ENCODE data around the gene PIGQ. TPM values are rescaled to one million over a fixed set of nuclear protein-coding genes. Genes with fewer than 3 reads are reported as not detected.
A peak's percentile ranks its signal among the peaks of the same experiment; 100 is the strongest.

Gene PIGQ
- total and polyA plus RNA-seq, 2 of the 13 experiments (the other 11 are each of a cell fraction or from before 2014, with no cell fraction given): 7.7 to 19.7 TPM

DNA sequence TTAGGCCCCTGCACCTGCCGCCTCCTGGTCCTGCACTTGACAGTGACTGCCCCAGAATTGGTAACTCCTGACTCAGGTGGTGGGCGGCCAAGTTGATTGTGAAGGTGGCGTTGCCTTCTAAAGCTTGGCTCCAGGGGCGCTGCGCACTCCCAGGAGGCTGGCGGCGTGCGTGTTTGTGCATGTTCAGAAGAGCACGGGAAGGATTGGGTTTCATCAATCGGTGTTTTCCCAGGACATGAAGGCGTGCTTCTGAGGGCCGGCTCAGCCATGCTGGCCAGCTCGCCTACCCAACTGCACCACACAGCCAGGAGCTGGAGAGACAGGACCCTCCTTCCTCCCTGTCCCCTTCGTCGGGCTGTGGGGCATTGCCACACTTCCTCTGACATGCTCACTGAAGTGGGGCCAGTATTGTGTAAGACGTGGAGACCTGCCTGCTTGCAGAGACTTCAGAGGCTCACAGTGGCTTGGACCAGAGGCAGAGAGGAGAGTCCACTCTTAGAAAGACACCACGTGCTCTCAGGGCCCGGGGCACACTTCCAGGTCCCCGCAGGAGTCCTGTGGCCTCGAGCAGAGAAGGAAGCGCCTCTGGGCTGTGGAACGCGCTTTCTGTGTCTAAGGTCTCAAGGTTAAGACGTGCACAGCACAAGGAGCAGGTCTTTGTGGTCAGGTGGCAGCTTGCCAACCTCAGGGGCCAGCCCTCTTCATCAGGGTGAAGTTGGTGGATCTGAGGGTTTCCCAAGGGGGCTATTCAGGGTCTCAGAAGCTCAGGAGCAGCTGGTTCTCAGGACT, 22.9 kb downstream of the PIGQ start (continued):
- TF ChIP-seq CBX5 (CRISPR knock-in tag; IDR thresholded peaks at IDR 0.05; ENCODE audit: borderline replicate concordance) (peak; percentile 25; the same call in 1 of the 2 replicates), MXD4 (CRISPR knock-in tag; IDR thresholded peaks at IDR 0.05) (peak; percentile 46; the same call in 1 of the 2 replicates), RNF2 (conservative IDR thresholded peaks at IDR 0.05; ENCODE audit: low read depth) (0 out of 2 replicates have a peak, but pooled peaks have one; percentile 25), PRDM15 (CRISPR knock-in tag; IDR thresholded peaks at IDR 0.05) (no peak), FOSL2 (CRISPR knock-in tag; IDR thresholded peaks at IDR 0.05) (peak; percentile 33; the same call in 1 of the 2 replicates), FOXJ3 (CRISPR knock-in tag; IDR thresholded peaks at IDR 0.05; ENCODE audit: borderline replicate concordance) (no peak), RARA (CRISPR knock-in tag; IDR thresholded peaks at IDR 0.05) (peak; percentile 18; the same call in 1 of the 2 replicates), ZNF274 (CRISPR knock-in tag; IDR thresholded peaks at IDR 0.05) (no peak), ZNF770 (CRISPR knock-in tag; IDR thresholded peaks at IDR 0.05) (0 out of 2 replicates have a peak, but pooled peaks have one; percentile 26), ZNF33A (CRISPR knock-in tag; IDR thresholded peaks at IDR 0.05; ENCODE audit: borderline replicate concordance) (no peak), ZNF598 (CRISPR knock-in tag; IDR thresholded peaks at IDR 0.05; ENCODE audit: borderline replicate concordance) (peak; percentile 83; the same call in 1 of the 2 replicates), MXI1 (IDR thresholded peaks at IDR 0.05; ENCODE audit: borderline replicate concordance, low read depth, low read length) (0 out of 3 replicates have a peak, but pooled peaks have one; percentile 26), TEAD3 (CRISPR knock-in tag; optimal IDR thresholded peaks at IDR 0.05; ENCODE audit: borderline replicate concordance) (peak; percentile 10), KDM5B (CRISPR knock-in tag; IDR thresholded peaks at IDR 0.05; ENCODE audit: borderline replicate concordance) (peak; percentile 58; the same call in 1 of the 2 replicates), ZNF30 (CRISPR knock-in tag; IDR thresholded peaks at IDR 0.05) (0 out of 2 replicates have a peak, but pooled peaks have one; percentile 45), NFATC3 (CRISPR knock-in tag; IDR thresholded peaks at IDR 0.05) (no peak), ATAD3A (CRISPR knock-in tag; IDR thresholded peaks at IDR 0.05) (no peak), ZNF563 (CRISPR knock-in tag; IDR thresholded peaks at IDR 0.05) (peak; percentile 57; the same call in 1 of the 2 replicates), ZNF841 (CRISPR knock-in tag; IDR thresholded peaks at IDR 0.05; ENCODE audit: borderline replicate concordance) (no peak), ZNF441 (CRISPR knock-in tag; IDR thresholded peaks at IDR 0.05; ENCODE audit: borderline replicate concordance) (0 out of 2 replicates have a peak, but pooled peaks have one; percentile 35), ETV5 (CRISPR knock-in tag; IDR thresholded peaks at IDR 0.05; ENCODE audit: borderline replicate concordance) (peak; percentile 55)
- TF ChIP-seq, protein P1, sequence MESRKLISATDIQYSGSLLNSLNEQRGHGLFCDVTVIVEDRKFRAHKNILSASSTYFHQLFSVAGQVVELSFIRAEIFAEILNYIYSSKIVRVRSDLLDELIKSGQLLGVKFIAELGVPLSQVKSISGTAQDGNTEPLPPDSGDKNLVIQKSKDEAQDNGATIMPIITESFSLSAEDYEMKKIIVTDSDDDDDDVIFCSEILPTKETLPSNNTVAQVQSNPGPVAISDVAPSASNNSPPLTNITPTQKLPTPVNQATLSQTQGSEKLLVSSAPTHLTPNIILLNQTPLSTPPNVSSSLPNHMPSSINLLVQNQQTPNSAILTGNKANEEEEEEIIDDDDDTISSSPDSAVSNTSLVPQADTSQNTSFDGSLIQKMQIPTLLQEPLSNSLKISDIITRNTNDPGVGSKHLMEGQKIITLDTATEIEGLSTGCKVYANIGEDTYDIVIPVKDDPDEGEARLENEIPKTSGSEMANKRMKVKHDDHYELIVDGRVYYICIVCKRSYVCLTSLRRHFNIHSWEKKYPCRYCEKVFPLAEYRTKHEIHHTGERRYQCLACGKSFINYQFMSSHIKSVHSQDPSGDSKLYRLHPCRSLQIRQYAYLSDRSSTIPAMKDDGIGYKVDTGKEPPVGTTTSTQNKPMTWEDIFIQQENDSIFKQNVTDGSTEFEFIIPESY (CRISPR knock-in tag; IDR thresholded peaks at IDR 0.05): peak; percentile 58

Data from HepG2 (cell line).